ENCODE data around the gene MTHFD2. TPM values are rescaled to one million over a fixed set of nuclear protein-coding genes. Genes with fewer than 3 reads are reported as not detected.

The MTHFD2 gene
- total RNA-seq, 2 experiments from 2014 or later, result 129 to 130 TPM

DNA sequence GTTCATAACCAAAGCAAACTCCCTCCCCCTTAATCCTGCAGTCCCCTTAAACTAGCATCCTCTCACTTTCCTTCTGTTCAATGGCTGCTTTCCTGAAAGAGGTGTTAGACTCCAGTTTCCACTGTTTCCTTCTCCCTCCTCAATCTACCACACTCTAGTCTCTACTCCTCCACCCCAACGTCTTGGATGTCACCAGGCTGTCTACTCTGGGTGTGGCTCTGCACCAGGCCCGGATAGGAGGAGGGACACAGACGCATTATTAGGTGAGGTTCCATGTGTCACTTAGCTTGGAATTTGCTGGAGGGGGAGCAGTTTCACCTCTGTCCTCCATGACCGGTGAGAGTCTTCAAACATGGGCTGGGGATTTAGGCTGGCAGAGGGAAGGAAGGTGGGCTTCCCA lies 61.3 kb downstream of the MTHFD2 start:
- peaks cover 2% of the 10 kb centered on the region for H3K4me1 Mint-ChIP-seq
- H3K27ac Mint-ChIP-seq, result no peak overlapping the region
- H3K36me3 Mint-ChIP-seq (ENCODE audit: low read depth), result no peaks in the 10 kb centered on the region
- no peak overlapping the region for H3K4me3 Mint-ChIP-seq
- H3K9me3 Mint-ChIP-seq, result no peaks in the 10 kb centered on the region
- ChIA-PET POLR2A (no interaction called here), CTCF (interaction anchor here (1.0 to 2.2 kb wide), 3 partner anchors 10 to 110 kb away, joined by 3 to 8 read pairs (median 4); no protein-coding TSS in a partner anchor)
- no peak for DNase-seq
- no peaks in the 10 kb centered on the region for H3K27me3 Mint-ChIP-seq

- no peak overlapping the region for H3K4me3 Mint-ChIP-seq
- no peaks in the 10 kb centered on the region for H3K27me3 Mint-ChIP-seq
- peak overlapping the region; percentile 32 for H3K27ac Mint-ChIP-seq
- ChIA-PET CTCF (interaction anchor here (1.0 to 2.2 kb wide), 3 partner anchors 10 to 109 kb away, joined by 3 to 8 read pairs (median 4); no protein-coding TSS in a partner anchor), POLR2A (no interaction called here)
- H3K36me3 Mint-ChIP-seq (ENCODE audit: low read depth), result no peaks in the 10 kb centered on the region
- DNase-seq, result no peak
- H3K4me1 Mint-ChIP-seq, result peaks cover 6% of the 10 kb centered on the region
- H3K9me3 Mint-ChIP-seq, result no peaks in the 10 kb centered on the region
Measured at GRCh38 chr2:74260495-74260894, 62.1 kb downstream of the MTHFD2 start.

GRCh38 chr2:74261204-74261864 lies 62.9 kb downstream of the MTHFD2 start:
- CTCF ChIA-PET, result interaction anchor here (1.2 to 2.2 kb wide), 3 partner anchors 9 to 20 kb away, joined by 4 to 8 read pairs (median 7); no protein-coding TSS in a partner anchor
- H3K4me1 Mint-ChIP-seq, result peaks cover 11% of the 10 kb centered on the region
- no peak for DNase-seq
- no peaks in the 10 kb centered on the region for H3K27me3 Mint-ChIP-seq
- peak overlapping the region; percentile 48 for H3K27ac Mint-ChIP-seq
- no peaks in the 10 kb centered on the region for H3K9me3 Mint-ChIP-seq
- POLR2A ChIA-PET, result no interaction called here
- no peaks in the 10 kb centered on the region for H3K36me3 Mint-ChIP-seq (ENCODE audit: low read depth)
- H3K4me3 Mint-ChIP-seq, result no peak overlapping the region

DNA sequence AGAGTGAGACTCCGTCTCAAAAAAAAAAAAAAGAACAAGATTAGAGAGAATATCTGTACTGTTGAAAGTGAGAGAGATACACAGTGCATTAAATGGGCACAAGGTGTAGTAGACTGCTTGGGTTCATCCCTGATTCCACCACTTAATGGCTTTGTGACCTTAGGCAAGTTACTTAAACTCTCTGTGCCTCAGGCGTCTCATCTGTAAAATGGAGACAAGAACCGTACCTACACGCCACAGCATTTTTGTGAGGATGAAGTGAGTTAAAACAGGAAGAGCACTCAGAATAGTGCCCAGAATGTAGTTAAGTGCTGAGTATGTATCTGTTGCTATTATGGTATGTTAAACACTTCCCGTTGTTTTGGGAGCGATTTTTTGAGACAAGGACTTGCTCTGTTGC lies 64.3 kb downstream of the MTHFD2 start:
- DNase-seq, result no peak
- Mint-ChIP-seq H3K36me3 (ENCODE audit: low read depth) (peaks cover 5% of the 10 kb centered on the region), H3K27me3 (no peaks in the 10 kb centered on the region), H3K4me1 (peaks cover 20% of the 10 kb centered on the region), H3K4me3 (no peak overlapping the region), H3K9me3 (no peaks in the 10 kb centered on the region), H3K27ac (no peak overlapping the region)
- ChIA-PET POLR2A (no interaction called here), CTCF (interaction anchor here (0.6 to 1.3 kb wide), 2 partner anchors 53 to 73 kb away, joined by 3 read pairs; no protein-coding TSS in a partner anchor)

DNA sequence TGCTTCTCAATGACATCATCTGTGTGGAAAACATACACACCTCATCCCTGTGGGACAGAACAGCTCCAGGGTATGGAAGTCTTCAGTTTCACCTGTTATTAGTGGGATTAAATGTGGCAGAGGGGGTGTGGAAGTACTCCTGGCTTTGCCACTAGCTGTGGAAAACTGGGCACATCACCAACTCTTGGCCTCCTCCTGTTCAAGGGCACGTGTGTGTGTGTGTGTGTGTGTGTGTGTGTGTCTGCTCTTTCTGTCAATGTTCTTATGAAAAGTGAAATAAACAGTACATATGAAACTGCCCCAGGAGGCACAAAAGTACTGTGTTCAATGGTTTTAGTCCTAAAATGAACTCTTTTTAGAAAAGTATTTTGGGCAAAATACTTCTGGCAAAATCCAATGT lies 65.9 kb downstream of the MTHFD2 start:
- H3K9me3 Mint-ChIP-seq, result no peaks in the 10 kb centered on the region
- H3K27ac Mint-ChIP-seq, result peak overlapping the region; percentile 43
- H3K4me3 Mint-ChIP-seq, result no peak overlapping the region
- ChIA-PET POLR2A (no interaction called here), CTCF (interaction anchor here (0.5 to 2.1 kb wide), 4 partner anchors 10 to 422 kb away, joined by 3 to 7 read pairs (median 3); no protein-coding TSS in a partner anchor)
- H3K27me3 Mint-ChIP-seq, result no peaks in the 10 kb centered on the region
- H3K36me3 Mint-ChIP-seq (ENCODE audit: low read depth), result peaks cover 7% of the 10 kb centered on the region
- DNase-seq, result no peak
- H3K4me1 Mint-ChIP-seq, result peaks cover 28% of the 10 kb centered on the region

DNA sequence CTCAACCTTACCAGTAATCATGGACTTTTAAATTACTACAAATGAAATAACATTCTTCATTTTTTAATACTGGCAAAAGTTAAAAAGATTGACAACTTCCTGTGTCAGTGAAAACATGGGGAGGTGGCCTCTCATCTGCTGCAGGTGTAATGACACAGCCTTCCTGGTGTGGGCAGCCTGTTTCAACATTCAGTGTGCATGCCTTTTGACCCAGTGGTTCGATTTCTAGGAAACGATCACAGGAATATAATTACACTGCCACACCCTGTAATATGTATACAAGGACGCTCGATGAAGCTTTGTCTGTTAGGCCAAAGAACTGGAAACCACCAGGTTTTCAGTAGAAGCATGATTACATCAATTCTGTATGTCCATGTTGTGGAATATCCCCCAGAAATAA lies 68.7 kb downstream of the MTHFD2 start:
- Mint-ChIP-seq H3K36me3 (ENCODE audit: low read depth) (peaks cover 7% of the 10 kb centered on the region), H3K9me3 (no peaks in the 10 kb centered on the region), H3K4me1 (peaks cover 31% of the 10 kb centered on the region), H3K27ac (peak overlapping the region; percentile 97), H3K27me3 (no peaks in the 10 kb centered on the region), H3K4me3 (peak overlapping the region; percentile 58)
- POLR2A ChIA-PET, result interaction anchor here (0.5 kb wide), 1 partner anchor 300 kb away, joined by 6 read pairs; no protein-coding TSS in a partner anchor
- DNase-seq, result peak; percentile 84
- CTCF ChIA-PET, result interaction anchor here (0.5 to 1.4 kb wide), 6 partner anchors 9 to 649 kb away, joined by 3 to 7 read pairs (median 3); no protein-coding TSS in a partner anchor

Other genes with a start within 250 kb of the MTHFD2 start
- gene TET3, start 213.7 kb upstream of the MTHFD2 start, total RNA-seq, result 10 to 100 TPM; 17.9 to 18.8 TPM
- 10 to 100 TPM; 53.3 to 63.2 TPM for gene BOLA3, start 50.7 kb upstream of the MTHFD2 start, total RNA-seq
- gene MOB1A, start 19.7 kb upstream of the MTHFD2 start, total RNA-seq, result 100 to 1,000 TPM; 163 to 165 TPM
- 1 to 10 TPM; 3.0 to 4.3 TPM for gene SLC4A5, start 144.8 kb downstream of the MTHFD2 start, total RNA-seq
- 100 to 1,000 TPM; 106 to 132 TPM for gene DCTN1, start 181.7 kb downstream of the MTHFD2 start, total RNA-seq
- 1 to 10 TPM; 3.0 to 3.3 TPM for gene C2orf81, start 223.0 kb downstream of the MTHFD2 start, total RNA-seq
- 10 to 100 TPM; 71.3 to 80.7 TPM for gene WDR54, start 223.1 kb downstream of the MTHFD2 start, total RNA-seq
- under 1 TPM; 0.62 to 0.82 TPM for gene RTKN, start 243.3 kb downstream of the MTHFD2 start, total RNA-seq

Measured in activated CD4-positive, alpha-beta T cell treated with anti-CD3 and anti-CD28 coated beads, Interleukin-2, amount 10 ng/mL, durations not matched to agents 7 days and 5 days (primary cell).